PC-9 (cell line): Measurements from ENCODE around the gene FASN. TPM values are rescaled to one million over a fixed set of nuclear protein-coding genes. Genes with fewer than 3 reads are reported as not detected.

Experiments used
- BruUV-seq: library from RNA; stranded (reverse); fragments of 400-500 nt; replicated peaks from 2 replicates; lab custom pipeline; 2021; lab: Mats Ljungman, UMichigan
- CTCF ChIA-PET: fragments of 300-600 bp; sonication (Branson Sonifier 250); formaldehyde crosslinking; loops from one replicate; lab custom pipeline; 2022; ENCODE audit warnings: antibody characterized with exemption; lab: Charles Lee
- POLR2A ChIA-PET: fragments of 300-600 bp; sonication (Branson Sonifier 250); formaldehyde crosslinking; loops from one replicate; lab custom pipeline; 2022; ENCODE audit warnings: antibody characterized with exemption; ENCODE audit not compliant: unreplicated experiment; lab: Charles Lee
- DNase-seq, 2 experiments: peaks; one replicate each; pipeline versions ENCODE4 v3.0.0 to v3.0.0-alpha.2; 2015 to 2022; ENCODE audit warnings: mixed read lengths in 1 of 2
- H2AFZ ChIP-seq: fragments of 200-600 bp; sonication (generic); 2 replicates; pipeline ENCODE4 v1.8.1; 2017; ENCODE audit warnings: antibody characterized with exemption
- H3F3A ChIP-seq: fragments of 200-600 bp; sonication (generic); 2 replicates; pipeline ENCODE4 v1.8.1; 2017; ENCODE audit warnings: antibody characterized with exemption, mild to moderate bottlenecking, low read depth; ENCODE audit not compliant: insufficient read depth
- H3K27ac ChIP-seq: fragments of 200-600 bp; sonication (generic); 2 replicates; pipeline ENCODE4 v1.6.1; 2016; ENCODE audit warnings: mixed run types
- H3K27me3 ChIP-seq: fragments of 200-600 bp; sonication (generic); 2 replicates; pipeline ENCODE4 v1.6.1; 2016; ENCODE audit warnings: low read depth, mixed run types; ENCODE audit not compliant: insufficient read depth
- H3K36me3 ChIP-seq: fragments of 200-600 bp; sonication (generic); 2 replicates; pipeline ENCODE4 v1.6.1; 2016; ENCODE audit warnings: low read depth, mixed run types
- H3K4me1 ChIP-seq: fragments of 200-600 bp; sonication (generic); replicated peaks from 2 replicates; pipeline ENCODE4 v1.6.1; 2016; ENCODE audit warnings: mixed run types; ENCODE audit not compliant: insufficient read depth
- H3K4me2 ChIP-seq: fragments of 200-600 bp; sonication (generic); 2 replicates; pipeline ENCODE4 v1.6.1; 2017; ENCODE audit warnings: mixed run types
- H3K4me3 ChIP-seq: fragments of 200-600 bp; sonication (generic); 2 replicates; pipeline ENCODE4 v1.6.1; 2016; ENCODE audit warnings: mixed run types
- H3K79me2 ChIP-seq: fragments of 200-600 bp; sonication (generic); 2 replicates; pipeline ENCODE4 v1.6.1; 2017; ENCODE audit warnings: low read depth, mixed run types
- H3K9me2 ChIP-seq: fragments of 200-600 bp; sonication (generic); 2 replicates; pipeline ENCODE4 v1.8.1; 2017; ENCODE audit warnings: mild to moderate bottlenecking; ENCODE audit not compliant: insufficient read depth
- H3K9me3 ChIP-seq: fragments of 200-600 bp; sonication (generic); 2 replicates; pipeline ENCODE4 v1.8.1; 2016; ENCODE audit warnings: low read depth; ENCODE audit not compliant: insufficient read depth
- H4K20me1 ChIP-seq: fragments of 200-600 bp; sonication (generic); 2 replicates; pipeline ENCODE4 v1.8.1; 2017; ENCODE audit not compliant: insufficient read depth
- EZH2 ChIP-seq: fragments of 200-600 bp; sonication (generic); IDR thresholded peaks from 2 replicates; pipeline ENCODE4 v1.8.0; 2017; ENCODE audit warnings: antibody characterized with exemption, low read depth
- intact Hi-C: fragments of 100-400 bp; cut with micrococcal nuclease; formaldehyde crosslinking; loops from one replicate; pipeline ENCODE4 v1.10.0; 2022; ENCODE audit not compliant: unreplicated experiment
- total RNA-seq: library from RNA; stranded (reverse); gene quantifications from 2 replicates; pipeline ENCODE4 v1.2.3, GENCODE V29; 2021
- TF ChIP-seq, protein P1 (sequence below): fragments of 200-600 bp; sonication (generic); conservative IDR thresholded peaks from 2 replicates; pipeline ENCODE4 v1.6.1; 2017; ENCODE audit warnings: mixed run types, antibody characterized with exemption, mild to moderate bottlenecking, moderate library complexity

FASN gene
- total RNA-seq, 1 experiment from 2014 or later = 658 TPM

DNA sequence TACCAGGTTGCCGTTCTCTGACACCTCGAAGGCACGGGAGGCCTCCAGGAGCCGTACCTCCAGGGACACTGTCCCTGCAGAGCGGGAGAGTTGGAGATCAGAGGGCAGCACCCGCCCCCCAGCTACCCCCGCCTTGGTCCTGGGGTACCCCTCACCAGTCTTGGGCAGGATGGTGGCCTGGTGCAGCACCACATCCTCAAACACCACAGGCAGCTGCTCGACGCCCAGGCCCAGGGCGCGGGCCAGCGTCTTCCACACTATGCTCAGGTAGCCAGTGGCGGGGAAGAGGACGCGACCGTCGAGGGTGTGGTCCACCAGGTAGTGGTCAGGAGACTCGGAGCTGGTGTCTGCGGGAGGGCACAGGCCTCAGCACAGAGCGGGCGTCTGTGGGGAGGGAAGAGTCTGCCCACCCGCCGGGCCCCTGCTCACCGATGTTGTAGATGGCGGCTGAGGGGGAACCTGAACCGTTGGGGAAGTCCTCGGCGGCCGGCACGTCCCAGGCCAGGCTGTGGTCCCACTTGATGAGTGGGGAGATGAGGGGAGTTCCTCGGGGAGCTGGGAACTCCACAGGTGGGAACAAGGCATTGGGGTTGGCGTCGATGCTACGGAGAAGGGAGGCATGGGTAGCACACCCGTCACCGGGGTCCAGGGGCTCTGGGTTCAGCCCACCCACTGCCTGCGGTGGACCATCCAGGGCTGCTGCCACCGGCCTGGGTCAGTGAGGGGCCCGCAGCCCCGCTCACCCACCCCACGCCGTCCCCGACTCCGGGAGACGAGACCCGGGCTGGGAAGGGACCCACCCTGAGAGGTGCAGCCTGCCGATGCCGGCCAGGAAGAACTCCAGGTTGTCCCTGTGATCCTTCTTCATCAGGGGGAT lies 9.8 kb downstream of the FASN start:
- ChIA-PET POLR2A (no interaction called here), CTCF (no interaction called here)
- Histone ChIP-seq H3K36me3 (no peaks in the 10 kb centered on the region), H3F3A (no peaks in the 10 kb centered on the region), H4K20me1 (peaks cover 18% of the 10 kb centered on the region), H3K4me2 (no peak overlapping the region), H3K9me3 (no peaks in the 10 kb centered on the region), H3K9me2 (no peaks in the 10 kb centered on the region), H3K27ac (no peak overlapping the region), H2AFZ (no peak overlapping the region), H3K4me1 (no peaks in the 10 kb centered on the region), H3K79me2 (0 out of 2 replicates have a peak, but pooled peaks cover 9% of the 10 kb centered on the region), H3K27me3 (no peaks in the 10 kb centered on the region), H3K4me3 (no peak overlapping the region)
- no peak for DNase-seq
- TF ChIP-seq, protein P1, sequence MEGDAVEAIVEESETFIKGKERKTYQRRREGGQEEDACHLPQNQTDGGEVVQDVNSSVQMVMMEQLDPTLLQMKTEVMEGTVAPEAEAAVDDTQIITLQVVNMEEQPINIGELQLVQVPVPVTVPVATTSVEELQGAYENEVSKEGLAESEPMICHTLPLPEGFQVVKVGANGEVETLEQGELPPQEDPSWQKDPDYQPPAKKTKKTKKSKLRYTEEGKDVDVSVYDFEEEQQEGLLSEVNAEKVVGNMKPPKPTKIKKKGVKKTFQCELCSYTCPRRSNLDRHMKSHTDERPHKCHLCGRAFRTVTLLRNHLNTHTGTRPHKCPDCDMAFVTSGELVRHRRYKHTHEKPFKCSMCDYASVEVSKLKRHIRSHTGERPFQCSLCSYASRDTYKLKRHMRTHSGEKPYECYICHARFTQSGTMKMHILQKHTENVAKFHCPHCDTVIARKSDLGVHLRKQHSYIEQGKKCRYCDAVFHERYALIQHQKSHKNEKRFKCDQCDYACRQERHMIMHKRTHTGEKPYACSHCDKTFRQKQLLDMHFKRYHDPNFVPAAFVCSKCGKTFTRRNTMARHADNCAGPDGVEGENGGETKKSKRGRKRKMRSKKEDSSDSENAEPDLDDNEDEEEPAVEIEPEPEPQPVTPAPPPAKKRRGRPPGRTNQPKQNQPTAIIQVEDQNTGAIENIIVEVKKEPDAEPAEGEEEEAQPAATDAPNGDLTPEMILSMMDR = no peak
- no peak for TF ChIP-seq EZH2
- TSS peak; percentile 11 for BruUV-seq
- intact Hi-C loops = no loop called here

DNA sequence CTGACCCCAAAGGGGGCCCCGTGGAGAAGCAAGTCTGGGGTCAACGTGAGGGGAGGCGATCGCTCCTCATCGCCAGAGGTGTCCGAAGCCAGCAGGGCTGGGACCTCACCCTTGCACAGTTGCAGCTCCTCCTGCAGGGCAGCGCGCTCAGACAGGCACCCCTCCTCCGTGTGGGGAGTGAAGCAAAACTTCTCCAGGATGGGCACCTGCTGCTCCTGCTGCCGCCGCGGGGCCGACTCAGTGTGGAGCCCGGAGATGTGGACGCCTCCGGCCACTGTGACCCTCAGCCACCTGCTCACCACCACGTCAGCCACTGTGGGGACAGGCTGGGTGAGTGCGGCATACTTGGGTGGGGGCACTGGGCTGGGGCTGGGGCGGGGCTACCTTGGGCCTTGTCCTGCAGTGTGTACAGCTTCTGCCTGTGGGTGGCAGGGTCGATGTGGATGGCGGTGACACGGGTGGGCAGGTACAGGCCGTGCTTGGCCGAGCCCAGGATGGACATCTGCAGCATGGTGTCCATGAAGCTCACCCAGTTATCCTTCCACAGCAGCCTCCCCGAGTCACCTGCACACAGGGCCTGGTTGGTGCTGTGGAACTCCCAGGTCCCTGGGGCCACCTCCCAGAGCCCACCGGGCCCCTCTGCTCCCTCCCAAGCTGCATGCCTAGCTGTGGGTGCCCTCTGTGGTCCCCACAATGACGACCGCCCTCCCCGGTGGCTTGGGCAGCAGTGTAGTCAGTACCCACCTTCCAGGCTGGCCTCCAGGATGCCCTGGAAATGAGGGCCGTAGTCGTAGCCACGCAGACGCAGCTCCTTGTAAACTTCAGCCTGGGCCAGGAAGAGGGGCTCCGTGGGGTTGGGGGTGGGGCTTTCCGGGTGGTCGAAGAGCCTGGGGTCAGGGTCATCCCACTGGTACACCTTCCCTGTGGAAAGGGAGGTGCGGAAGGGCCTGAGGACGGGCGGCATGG lies 10.8 kb downstream of the FASN start:
- no peaks in the 10 kb centered on the region for H3K27me3 ChIP-seq
- H3K4me3 ChIP-seq = no peak overlapping the region
- H2AFZ ChIP-seq = no peak overlapping the region
- no peaks in the 10 kb centered on the region for H3K9me3 ChIP-seq
- no peak overlapping the region for H3K27ac ChIP-seq
- H3K36me3 ChIP-seq = no peaks in the 10 kb centered on the region
- no peak overlapping the region for H3K4me2 ChIP-seq
- no peaks in the 10 kb centered on the region for H3K4me1 ChIP-seq
- H3K79me2 ChIP-seq = 0 out of 2 replicates have a peak, but pooled peaks cover 7% of the 10 kb centered on the region
- intact Hi-C loops = no loop called here
- H4K20me1 ChIP-seq = peaks cover 12% of the 10 kb centered on the region
- H3K9me2 ChIP-seq = no peaks in the 10 kb centered on the region
- ChIA-PET POLR2A (no interaction called here), CTCF (no interaction called here)
- TF ChIP-seq, protein P1 = no peak
- TF ChIP-seq EZH2 = no peak
- DNase-seq = no peak
- H3F3A ChIP-seq = no peaks in the 10 kb centered on the region
- BruUV-seq = no TSS peak
